Keratinocyte (primary cell): Measurements from ENCODE around the gene OR2F2. TPM values are rescaled to one million over a fixed set of nuclear protein-coding genes. Genes with fewer than 3 reads are reported as not detected.

Source experiments
- DNase-seq: peaks from one replicate; pipeline ENCODE4 v3.0.0-alpha.2; 2011; ENCODE audit warnings: low read depth, missing footprints, low spot score
- FAIRE-seq: peaks from 2 replicates; lab custom pipeline; 2011; peaks lifted over from hg19 to GRCh38; lab: Jason Lieb, UNC
- H2AFZ ChIP-seq: 2 replicates; pipeline ENCODE4 v1.6.0; 2012; ENCODE audit warnings: low read length, control low read depth, inconsistent platforms; ENCODE audit not compliant: control insufficient read depth
- H3K27ac ChIP-seq: 2 replicates; pipeline ENCODE4 v1.5.1; 2011; ENCODE audit warnings: low read length; ENCODE audit not compliant: control insufficient read depth, insufficient read depth
- H3K27me3 ChIP-seq: 3 replicates; pipeline ENCODE4 v1.6.0; 2011; ENCODE audit warnings: low read length; ENCODE audit not compliant: control insufficient read depth, insufficient read depth; ENCODE audit errors: extremely low read depth
- H3K36me3 ChIP-seq, 2 experiments: 2 replicates in 1 of 2; 3 replicates in 1 of 2; pipeline ENCODE4 v1.5.1; 2011; ENCODE audit warnings: low read length in 2 of 2, mild to moderate bottlenecking in 1 of 2; ENCODE audit not compliant: control insufficient read depth in 2 of 2, insufficient read depth in 2 of 2; ENCODE audit errors: extremely low read depth in 1 of 2
- H3K4me1 ChIP-seq: 3 replicates; pipeline ENCODE4 v1.5.1; 2011; ENCODE audit warnings: low read length; ENCODE audit not compliant: control insufficient read depth, insufficient read depth; ENCODE audit errors: extremely low read depth
- H3K4me2 ChIP-seq: 3 replicates; pipeline ENCODE4 v1.6.0; 2011; ENCODE audit warnings: low read depth, low read length; ENCODE audit not compliant: control insufficient read depth, insufficient read depth; ENCODE audit errors: extremely low read depth
- H3K4me3 ChIP-seq, 3 experiments: fragments of 200-600 bp in 1 of 3; sonication (generic) in 1 of 3; 2 replicates in 2 of 3; 3 replicates in 1 of 3; pipeline ENCODE4 v1.5.1; 2011 to 2016; ENCODE audit warnings: low read length in 3 of 3, mild to moderate bottlenecking in 3 of 3, control low read depth in 2 of 3, inconsistent platforms in 1 of 3, low read depth in 1 of 3, mixed read lengths in 1 of 3, mixed run types in 1 of 3, moderate library complexity in 1 of 3; ENCODE audit not compliant: control insufficient read depth in 2 of 3, insufficient read depth in 2 of 3; ENCODE audit errors: extremely low read depth in 1 of 3
- H3K79me2 ChIP-seq: 2 replicates; pipeline ENCODE4 v1.6.0; 2012; ENCODE audit warnings: low read length; ENCODE audit not compliant: control insufficient read depth, insufficient read depth
- H3K9ac ChIP-seq: 3 replicates; pipeline ENCODE4 v1.6.0; 2011; ENCODE audit warnings: low read length; ENCODE audit not compliant: control insufficient read depth, insufficient read depth; ENCODE audit errors: extremely low read depth
- H3K9me1 ChIP-seq: 3 replicates; pipeline ENCODE4 v1.6.0; 2011; ENCODE audit warnings: low read length; ENCODE audit not compliant: control insufficient read depth, insufficient read depth; ENCODE audit errors: extremely low read depth
- H3K9me3 ChIP-seq: 2 replicates; pipeline ENCODE4 v1.5.1; 2012; ENCODE audit warnings: low read depth, low read length; ENCODE audit not compliant: control insufficient read depth
- H4K20me1 ChIP-seq: 3 replicates; pipeline ENCODE4 v1.6.0; 2011; ENCODE audit warnings: low read length; ENCODE audit not compliant: control insufficient read depth, insufficient read depth; ENCODE audit errors: extremely low read depth
- CTCF ChIP-seq, 3 experiments: IDR thresholded peaks in 1 of 3; conservative IDR thresholded peaks in 1 of 3; optimal IDR thresholded peaks in 1 of 3; 2 replicates in 2 of 3; 3 replicates in 1 of 3; pipeline versions ENCODE3 to v1.5.1; 2011; ENCODE audit warnings: low read length in 3 of 3, mild to moderate bottlenecking in 3 of 3, moderate library complexity in 2 of 3, control low read depth in 1 of 3, inconsistent platforms in 1 of 3; ENCODE audit not compliant: insufficient read depth in 2 of 3; ENCODE audit errors: extremely low read depth in 1 of 3
- EZH2 ChIP-seq: IDR thresholded peaks from one replicate; pipeline ENCODE4 v1.6.1; 2012; ENCODE audit warnings: inconsistent platforms, mild to moderate bottlenecking, low read length, moderate library complexity
- dilution Hi-C: fragments of 300-500 bp; cut with MboI; formaldehyde crosslinking; loops from one replicate; pipeline ENCODE4 v1.7.0; 2020; ENCODE audit warnings: low sequenced_read_pairs; ENCODE audit not compliant: extremely low pct_ligation_motif_present
- polyA plus RNA-seq, 5 experiments: library from polyadenylated mRNA; depleted of rRNA in 3 of 5; stranded (reverse) in 3 of 5; stranded (forward) in 1 of 5; unstranded in 1 of 5; fragments of >200 nt; gene quantifications; 1 replicate in 1 of 5; 2 replicates in 3 of 5; 3 replicates in 1 of 5; pipeline versions ENCODE4 v1.2.1 to v1.2.3, GENCODE V29; 2011 to 2012; ENCODE audit warnings: missing spikeins in 2 of 5, low read depth in 1 of 5, low replicate concordance in 1 of 5

The OR2F2 gene
- polyA plus RNA-seq, 1 donor (not counting 4 experiments of a cell fraction or from before 2014, with no cell fraction given), result not detected

- Histone ChIP-seq H3K79me2 (peaks cover 35% of the 10 kb centered on the region), H3K9me3 (no peaks in the 10 kb centered on the region), H3K36me3 (no peaks in the 10 kb centered on the region), H3K4me3 (no peak overlapping the region), H3K4me1 (peaks cover 15% of the 10 kb centered on the region), H4K20me1 (no peaks in the 10 kb centered on the region), H2AFZ (peak overlapping the region; percentile 50), H3K4me2 (peak overlapping the region; percentile 88), H3K9me1 (no peaks in the 10 kb centered on the region), H3K27ac (no peak overlapping the region), H3K9ac (peak overlapping the region; percentile 86), H3K27me3 (no peaks in the 10 kb centered on the region)
- DNase-seq (no peak), FAIRE-seq (no peak)
- dilution Hi-C loops, result no loop called here
- TF ChIP-seq EZH2 (no peak), CTCF (optimal IDR thresholded peaks at IDR 0.05 in 1 of 3, IDR thresholded peaks at IDR 0.05 in 1 of 3, conservative IDR thresholded peaks at IDR 0.05 in 1 of 3; ENCODE audit: extremely low read depth in 1 of 3, insufficient read depth in 2 of 3, low read length in 3 of 3) (no peak)
Observed at GRCh38 chr7:143902332-143902899, 32.6 kb upstream of the OR2F2 start.

GRCh38 chr7:143905509-143905908 is 29.5 kb upstream of the OR2F2 start:
- Histone ChIP-seq H2AFZ (no peak overlapping the region), H3K27ac (no peak overlapping the region), H3K9me1 (no peaks in the 10 kb centered on the region), H3K4me3 (no peak overlapping the region), H3K79me2 (peaks cover 9% of the 10 kb centered on the region), H3K27me3 (no peaks in the 10 kb centered on the region), H4K20me1 (no peaks in the 10 kb centered on the region), H3K9ac (no peak overlapping the region), H3K36me3 (no peaks in the 10 kb centered on the region), H3K4me2 (no peak overlapping the region), H3K9me3 (no peaks in the 10 kb centered on the region), H3K4me1 (peaks cover 6% of the 10 kb centered on the region)
- dilution Hi-C loops, result no loop called here
- DNase-seq (no peak), FAIRE-seq (no peak)
- no peak for TF ChIP-seq CTCF (optimal IDR thresholded peaks at IDR 0.05 in 1 of 3, IDR thresholded peaks at IDR 0.05 in 1 of 3, conservative IDR thresholded peaks at IDR 0.05 in 1 of 3; ENCODE audit: extremely low read depth in 1 of 3, insufficient read depth in 2 of 3, low read length in 3 of 3)
- no peak for TF ChIP-seq EZH2
